ENCODE measurements around the gene ATP1A4. TPM values are rescaled to one million over a fixed set of nuclear protein-coding genes. Genes with fewer than 3 reads are reported as not detected.

Gene ATP1A4
- total and polyA plus RNA-seq, 2 of the 13 experiments (the other 11 are each of a cell fraction or from before 2014, with no cell fraction given), result not detected

DNA sequence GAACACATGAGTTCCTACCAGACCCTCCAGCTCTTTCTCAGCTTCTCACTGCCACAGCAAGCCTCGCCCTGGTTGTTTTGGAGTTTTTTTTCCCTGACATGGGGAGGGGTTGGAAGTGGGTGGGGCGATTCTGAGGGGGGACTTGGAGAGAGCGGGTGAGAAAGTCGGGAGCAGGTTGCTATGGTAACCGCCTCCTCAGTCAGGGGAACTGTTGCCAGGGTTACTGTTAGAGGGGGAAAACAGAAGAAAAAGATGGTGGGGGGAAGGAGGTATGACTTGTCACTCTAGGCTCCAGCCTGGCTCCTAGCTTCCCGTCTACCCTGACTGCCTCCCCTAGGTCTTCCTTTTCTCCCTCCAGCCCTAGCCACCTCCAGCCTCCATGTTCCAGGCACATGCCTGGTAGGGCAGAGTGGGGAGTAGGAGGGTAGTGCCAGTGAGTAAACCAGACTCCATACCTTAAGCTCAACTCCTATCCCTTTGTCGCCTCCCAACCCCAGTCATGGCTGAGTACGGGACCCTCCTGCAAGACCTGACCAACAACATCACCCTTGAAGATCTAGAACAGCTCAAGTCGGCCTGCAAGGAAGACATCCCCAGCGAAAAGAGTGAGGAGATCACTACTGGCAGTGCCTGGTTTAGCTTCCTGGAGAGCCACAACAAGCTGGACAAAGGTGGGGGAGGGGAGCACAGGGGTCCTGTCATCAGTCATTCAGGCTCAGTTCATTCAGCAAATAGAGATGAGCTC lies 59.8 kb downstream of the ATP1A4 start:
- peaks cover 20 to 49% of the 10 kb centered on the region in 2 experiments for H3K36me3 ChIP-seq (replicated peaks in 1 of 2; ENCODE audit: control insufficient read depth in 1 of 2, insufficient read depth in 2 of 2, low read length in 2 of 2)
- H3K4me1 ChIP-seq (ENCODE audit: insufficient read depth, low read length), result peaks cover 17% of the 10 kb centered on the region
- ChIA-PET POLR2A (no interaction called here), CTCF (ENCODE audit: low intra/inter-chr PET ratio, low total read pairs) (no interaction called here)
- H2AFZ ChIP-seq (ENCODE audit: low read length), result no peak overlapping the region
- H3K9me3 ChIP-seq (ENCODE audit: low read length), result no peaks in the 10 kb centered on the region
- no peaks in the 10 kb centered on the region for H4K20me1 ChIP-seq (ENCODE audit: insufficient read depth, low read length)
- no peak for DNase-seq (ENCODE audit: low spot score)
- in situ Hi-C loops (cut with HindIII; ENCODE audit: extremely low pct_ligation_motif_present, low pct_unique_long_range_greater_than_20kb) (loop anchor here (10.0 kb wide), 1 partner anchor 106 kb away; no protein-coding TSS in a partner anchor), intact Hi-C loops (cut with micrococcal nuclease; ENCODE audit: unreplicated experiment) (no loop called here)
- no peak for FAIRE-seq
- H3K4me2 ChIP-seq (ENCODE audit: low read depth, low read length), result no peak overlapping the region
- no peak overlapping the region for H3K4me3 ChIP-seq (replicated peaks in 1 of 3; ENCODE audit: insufficient read depth in 1 of 3, low read depth in 2 of 3, low read length in 3 of 3)
- no peak overlapping the region for H3K27ac ChIP-seq (ENCODE audit: extremely low read length, insufficient read depth, low read length)
- BruUV-seq (replicated peaks), result no TSS peak
- H3K79me2 ChIP-seq (ENCODE audit: insufficient read depth, low read length), result no peaks in the 10 kb centered on the region
- no peak overlapping the region for H3K9ac ChIP-seq (ENCODE audit: insufficient read depth, low read depth, low read length)
- TF ChIP-seq RFX1 (IDR thresholded peaks at IDR 0.05), result peak; percentile 48; the same call in 1 of the 2 replicates
- TF ChIP-seq, protein P1, sequence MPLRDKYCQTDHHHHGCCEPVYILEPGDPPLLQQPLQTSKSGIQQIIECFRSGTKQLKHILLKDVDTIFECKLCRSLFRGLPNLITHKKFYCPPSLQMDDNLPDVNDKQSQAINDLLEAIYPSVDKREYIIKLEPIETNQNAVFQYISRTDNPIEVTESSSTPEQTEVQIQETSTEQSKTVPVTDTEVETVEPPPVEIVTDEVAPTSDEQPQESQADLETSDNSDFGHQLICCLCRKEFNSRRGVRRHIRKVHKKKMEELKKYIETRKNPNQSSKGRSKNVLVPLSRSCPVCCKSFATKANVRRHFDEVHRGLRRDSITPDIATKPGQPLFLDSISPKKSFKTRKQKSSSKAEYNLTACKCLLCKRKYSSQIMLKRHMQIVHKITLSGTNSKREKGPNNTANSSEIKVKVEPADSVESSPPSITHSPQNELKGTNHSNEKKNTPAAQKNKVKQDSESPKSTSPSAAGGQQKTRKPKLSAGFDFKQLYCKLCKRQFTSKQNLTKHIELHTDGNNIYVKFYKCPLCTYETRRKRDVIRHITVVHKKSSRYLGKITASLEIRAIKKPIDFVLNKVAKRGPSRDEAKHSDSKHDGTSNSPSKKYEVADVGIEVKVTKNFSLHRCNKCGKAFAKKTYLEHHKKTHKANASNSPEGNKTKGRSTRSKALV (CRISPR knock-in tag; IDR thresholded peaks at IDR 0.05), result no peak
- no peaks in the 10 kb centered on the region for H3K27me3 ChIP-seq (ENCODE audit: control insufficient read depth in 1 of 2, insufficient read depth in 2 of 2, low read length in 2 of 2)
- ATAC-seq, result no peak
- 98% methylated on average over 9 of the region's 10 CpGs for WGBS (ENCODE audit: low lambda C conversion rate)

- Histone ChIP-seq H4K20me1 (ENCODE audit: insufficient read depth, low read length) (no peaks in the 10 kb centered on the region), H3K79me2 (ENCODE audit: insufficient read depth, low read length) (no peaks in the 10 kb centered on the region), H3K4me2 (ENCODE audit: low read depth, low read length) (no peak overlapping the region), H3K36me3 (replicated peaks in 1 of 2; ENCODE audit: control insufficient read depth in 1 of 2, insufficient read depth in 2 of 2, low read length in 2 of 2) (peaks cover 37 to 79% of the 10 kb centered on the region in 2 experiments), H3K27ac (ENCODE audit: extremely low read length, insufficient read depth, low read length) (no peak overlapping the region), H3K4me3 (replicated peaks in 1 of 3; ENCODE audit: insufficient read depth in 1 of 3, low read depth in 2 of 3, low read length in 3 of 3) (no peak overlapping the region), H3K9me3 (ENCODE audit: low read length) (no peaks in the 10 kb centered on the region), H3K27me3 (ENCODE audit: control insufficient read depth in 1 of 2, insufficient read depth in 2 of 2, low read length in 2 of 2) (no peaks in the 10 kb centered on the region), H3K4me1 (ENCODE audit: insufficient read depth, low read length) (peaks cover 23% of the 10 kb centered on the region), H3K9ac (ENCODE audit: insufficient read depth, low read depth, low read length) (no peak overlapping the region), H2AFZ (ENCODE audit: low read length) (no peak overlapping the region)
- in situ Hi-C loops (cut with HindIII; ENCODE audit: extremely low pct_ligation_motif_present, low pct_unique_long_range_greater_than_20kb) (loop anchor here (10.0 kb wide), 1 partner anchor 110 kb away; no protein-coding TSS in a partner anchor), intact Hi-C loops (cut with micrococcal nuclease; ENCODE audit: unreplicated experiment) (loop anchor here (5.0 kb wide), 1 partner anchor 38 kb away; no protein-coding TSS in a partner anchor)
- POLR2A ChIA-PET, result no interaction called here
- no TSS peak for BruUV-seq (replicated peaks)
- DNase-seq (ENCODE audit: low spot score) (no peak), FAIRE-seq (no peak), ATAC-seq (no peak)
- CTCF ChIA-PET (ENCODE audit: low intra/inter-chr PET ratio, low total read pairs), result no interaction called here
- 95% methylated on average over 3 of the region's 3 CpGs for WGBS (ENCODE audit: low lambda C conversion rate)
- TF ChIP-seq SIX4 (CRISPR knock-in tag; IDR thresholded peaks at IDR 0.05) (no peak), KLF16 (CRISPR knock-in tag; IDR thresholded peaks at IDR 0.05) (no peak), ZFX (CRISPR knock-in tag; IDR thresholded peaks at IDR 0.05; ENCODE audit: low read depth) (no peak), ZSCAN9 (CRISPR knock-in tag; IDR thresholded peaks at IDR 0.05; ENCODE audit: borderline replicate concordance) (no peak), HNF4A (CRISPR knock-in tag; IDR thresholded peaks at IDR 0.05) (no peak), CEBPZ (IDR thresholded peaks at IDR 0.05; ENCODE audit: low read length) (no peak), TAF1 (CRISPR knock-in tag; IDR thresholded peaks at IDR 0.05) (no peak)
- TF ChIP-seq, protein P2, sequence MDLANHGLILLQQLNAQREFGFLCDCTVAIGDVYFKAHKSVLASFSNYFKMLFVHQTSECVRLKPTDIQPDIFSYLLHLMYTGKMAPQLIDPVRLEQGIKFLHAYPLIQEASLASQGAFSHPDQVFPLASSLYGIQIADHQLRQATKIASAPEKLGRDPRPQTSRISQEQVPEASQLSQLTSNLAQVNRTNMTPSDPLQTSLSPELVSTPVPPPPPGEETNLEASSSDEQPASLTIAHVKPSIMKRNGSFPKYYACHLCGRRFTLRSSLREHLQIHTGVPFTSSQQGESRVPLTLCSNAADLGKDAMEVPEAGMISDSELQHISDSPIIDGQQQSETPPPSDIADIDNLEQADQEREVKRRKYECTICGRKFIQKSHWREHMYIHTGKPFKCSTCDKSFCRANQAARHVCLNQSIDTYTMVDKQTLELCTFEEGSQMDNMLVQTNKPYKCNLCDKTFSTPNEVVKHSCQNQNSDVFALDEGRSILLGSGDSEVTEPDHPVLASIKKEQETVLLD (CRISPR knock-in tag; IDR thresholded peaks at IDR 0.05; ENCODE audit: low read depth), result no peak
Measured at GRCh38 chr1:160214481-160215140, 63.2 kb downstream of the ATP1A4 start.

Data from HepG2 (cell line).